ENCODE measurements around the gene TEX2.
"Not testable (repeated sequence)": the region's sequence is repeated elsewhere in the genome, so short reads cannot be mapped to it uniquely, and the experiment has no call there.

Gene TEX2

DNA sequence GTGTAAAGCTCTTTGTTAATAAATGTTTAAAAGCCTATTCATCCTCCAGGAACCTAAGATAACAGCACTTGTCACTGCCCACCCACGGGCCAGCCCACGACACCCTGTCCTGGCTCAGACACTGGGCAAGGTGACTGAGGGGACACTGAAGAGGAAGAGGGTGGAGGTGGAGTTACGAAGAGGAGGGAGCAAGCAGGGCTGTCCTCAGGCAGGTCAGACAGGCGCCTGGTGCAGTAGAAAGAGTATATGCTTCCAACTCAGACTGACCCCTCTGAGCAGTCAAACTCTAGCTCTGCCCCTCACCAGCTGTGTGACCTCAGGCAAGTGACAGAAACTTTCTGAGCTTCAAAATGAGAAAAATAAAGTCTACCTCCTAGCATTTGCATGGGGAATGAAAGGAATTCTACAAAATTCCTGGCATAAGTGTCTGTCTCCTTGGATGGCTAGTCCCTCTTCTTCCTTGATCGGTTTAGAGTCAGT lies 22.8 kb downstream of the TEX2 start:
- no peak for DNase-seq (ENCODE audit: low read depth)

DNA sequence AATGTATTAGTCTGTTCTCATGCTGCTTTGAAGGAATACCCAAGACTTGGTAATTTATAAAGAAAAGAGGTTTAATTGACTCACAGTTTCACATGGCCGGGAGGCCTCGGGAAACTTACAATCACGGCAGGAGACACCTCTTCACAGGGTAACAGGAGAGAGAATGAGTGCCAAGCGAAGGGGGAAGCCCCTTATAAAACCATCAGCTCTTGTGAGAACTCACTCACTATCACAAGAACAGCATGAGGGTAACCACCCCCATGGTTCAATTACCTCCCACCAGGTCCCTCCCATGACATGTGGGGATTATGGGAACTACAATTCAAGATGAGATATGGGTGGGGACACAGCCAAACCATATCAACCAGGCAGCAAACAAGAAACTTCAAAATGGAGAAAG lies 24.6 kb downstream of the TEX2 start:
- not testable (repeated sequence) for DNase-seq (ENCODE audit: low read depth)

DNA sequence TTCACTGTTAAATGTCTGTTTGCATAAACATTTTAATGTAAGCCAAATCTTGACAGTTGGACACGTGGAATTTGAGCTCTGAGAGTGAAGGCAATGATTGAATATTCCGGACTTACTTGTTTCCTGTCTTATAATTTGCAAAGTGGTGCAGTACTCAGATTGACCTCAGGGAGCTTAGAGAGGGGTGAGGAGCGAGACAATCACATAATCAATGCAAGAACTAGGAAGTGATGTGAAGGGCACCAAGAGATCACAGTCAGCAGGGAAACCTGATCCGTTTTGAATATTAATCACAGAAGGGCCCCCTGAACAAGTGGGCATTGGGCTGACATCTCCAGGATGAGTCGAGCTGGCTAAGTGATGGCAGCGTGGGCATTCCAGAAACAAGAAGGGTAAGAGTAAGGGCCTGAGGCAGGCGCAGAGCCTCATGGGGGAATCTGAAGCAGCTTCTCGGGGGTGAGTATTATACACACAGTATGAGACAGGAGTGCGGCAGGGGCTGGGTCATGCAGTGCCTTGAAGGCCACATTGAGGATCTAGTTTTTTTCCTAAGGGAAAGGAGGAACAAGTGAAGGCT lies 26.1 kb downstream of the TEX2 start:
- DNase-seq (ENCODE audit: low read depth) = no peak

DNA sequence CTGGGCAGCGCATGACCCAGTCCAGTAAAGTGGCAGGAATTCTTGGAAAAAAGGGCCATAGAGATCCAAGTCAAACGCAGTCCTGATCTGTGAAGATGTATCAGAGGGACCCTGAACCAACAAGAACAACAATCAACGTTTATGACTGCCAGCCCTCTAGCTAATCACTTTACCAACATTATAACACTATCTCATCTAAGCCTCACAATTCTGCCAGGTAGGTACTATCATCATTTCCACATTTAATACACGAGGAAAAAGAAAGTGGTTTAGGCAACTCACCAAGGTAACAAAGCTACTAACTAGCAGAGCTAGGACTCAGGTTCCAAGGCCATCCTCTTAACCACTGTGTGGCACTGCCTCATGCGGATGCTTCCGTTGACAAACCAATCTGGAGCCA lies 28.1 kb downstream of the TEX2 start:
- no peak for DNase-seq (ENCODE audit: low read depth)

DNA sequence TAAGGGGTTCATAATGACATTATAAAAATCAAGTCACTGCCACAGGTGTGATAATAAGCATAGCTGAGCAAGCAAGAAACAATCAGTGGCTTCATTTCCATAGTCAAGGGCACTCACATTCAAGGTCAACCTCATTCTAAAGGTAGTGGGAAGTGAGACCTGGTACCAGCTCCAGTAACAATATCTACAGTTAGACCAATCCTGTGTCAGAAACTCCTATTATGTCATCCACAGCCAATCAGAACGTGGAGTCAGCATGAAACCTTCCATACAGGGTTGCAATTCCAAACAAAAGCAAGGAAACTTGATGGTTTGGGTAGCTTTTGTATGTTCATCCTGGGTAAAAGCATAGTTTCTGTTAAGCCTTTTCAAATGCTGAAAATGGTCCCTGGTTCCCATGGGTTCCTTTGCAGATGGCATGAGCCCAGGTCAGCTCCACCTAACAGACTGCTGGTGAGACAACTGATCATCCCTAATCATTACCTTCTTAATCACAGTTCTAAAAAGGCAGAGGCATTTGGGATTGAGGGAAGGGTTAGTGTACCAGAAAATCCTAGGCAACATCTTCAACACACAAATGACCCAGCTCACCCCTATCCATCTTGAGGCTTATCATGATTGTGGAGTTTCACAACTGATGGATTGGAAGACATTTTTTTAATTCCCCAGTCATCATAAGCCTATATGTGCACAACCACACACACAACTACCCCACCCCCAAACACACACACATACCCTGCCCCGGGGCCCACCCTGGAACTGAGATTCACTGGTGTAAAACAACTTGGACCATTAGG lies 30.4 kb downstream of the TEX2 start:
- no peak for DNase-seq (ENCODE audit: low read depth)

DNA sequence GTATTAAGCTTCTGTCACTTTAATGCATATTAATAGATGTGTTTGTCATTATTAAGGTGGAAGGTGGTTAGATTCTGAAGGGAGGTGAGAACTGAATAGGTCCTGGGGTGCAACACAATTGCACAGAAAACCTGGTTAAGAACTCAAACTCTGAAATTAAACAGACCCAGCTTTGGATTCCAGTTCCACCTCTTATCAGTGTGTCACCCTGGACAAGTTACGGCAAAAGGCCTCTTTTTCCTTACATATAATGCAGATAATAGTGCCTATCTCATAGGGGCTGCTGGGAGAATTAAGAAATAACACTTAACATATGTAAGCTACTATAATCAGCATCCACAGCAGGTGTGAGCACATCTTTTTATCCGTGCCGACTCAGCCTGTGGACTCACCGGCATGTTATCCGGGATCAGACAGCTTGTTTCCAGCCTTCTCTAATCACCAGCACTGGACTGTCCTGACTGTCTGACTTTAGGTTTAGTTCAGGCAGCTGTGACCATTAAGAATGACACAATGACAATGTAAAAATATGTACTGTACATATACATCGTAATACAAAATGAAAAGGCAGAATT lies 31.4 kb downstream of the TEX2 start:
- no peak for DNase-seq (ENCODE audit: low read depth)

DNA sequence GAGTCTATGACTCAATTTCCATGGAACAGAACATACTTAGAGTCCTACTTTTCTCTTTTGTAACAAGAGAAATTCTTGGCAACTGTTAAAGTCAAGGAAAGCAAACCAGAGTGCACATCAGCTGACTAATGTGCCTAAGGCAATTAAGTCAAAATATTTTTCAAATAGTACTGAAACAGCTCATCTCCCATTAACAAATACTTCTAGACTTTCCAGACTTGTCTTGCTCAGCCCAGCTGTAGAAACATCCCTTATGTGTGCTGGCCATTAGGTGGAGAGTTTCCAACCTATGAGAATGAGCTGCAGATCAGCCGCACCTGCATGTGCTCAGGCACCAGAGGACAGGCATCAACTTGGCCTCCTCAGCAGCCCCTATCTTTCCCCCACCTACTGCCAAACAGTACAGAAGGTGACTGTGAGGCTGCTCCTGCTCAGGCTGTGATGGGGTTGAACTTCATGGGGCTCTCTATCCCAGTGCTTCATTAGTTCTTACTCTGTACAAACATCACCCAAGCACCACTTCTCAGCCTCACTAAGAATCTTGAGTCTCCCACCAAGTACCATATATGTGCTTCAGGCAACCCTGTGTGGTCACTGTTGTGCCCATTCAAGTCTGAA lies 32.2 kb downstream of the TEX2 start:
- no peak for DNase-seq (ENCODE audit: low read depth)

DNA sequence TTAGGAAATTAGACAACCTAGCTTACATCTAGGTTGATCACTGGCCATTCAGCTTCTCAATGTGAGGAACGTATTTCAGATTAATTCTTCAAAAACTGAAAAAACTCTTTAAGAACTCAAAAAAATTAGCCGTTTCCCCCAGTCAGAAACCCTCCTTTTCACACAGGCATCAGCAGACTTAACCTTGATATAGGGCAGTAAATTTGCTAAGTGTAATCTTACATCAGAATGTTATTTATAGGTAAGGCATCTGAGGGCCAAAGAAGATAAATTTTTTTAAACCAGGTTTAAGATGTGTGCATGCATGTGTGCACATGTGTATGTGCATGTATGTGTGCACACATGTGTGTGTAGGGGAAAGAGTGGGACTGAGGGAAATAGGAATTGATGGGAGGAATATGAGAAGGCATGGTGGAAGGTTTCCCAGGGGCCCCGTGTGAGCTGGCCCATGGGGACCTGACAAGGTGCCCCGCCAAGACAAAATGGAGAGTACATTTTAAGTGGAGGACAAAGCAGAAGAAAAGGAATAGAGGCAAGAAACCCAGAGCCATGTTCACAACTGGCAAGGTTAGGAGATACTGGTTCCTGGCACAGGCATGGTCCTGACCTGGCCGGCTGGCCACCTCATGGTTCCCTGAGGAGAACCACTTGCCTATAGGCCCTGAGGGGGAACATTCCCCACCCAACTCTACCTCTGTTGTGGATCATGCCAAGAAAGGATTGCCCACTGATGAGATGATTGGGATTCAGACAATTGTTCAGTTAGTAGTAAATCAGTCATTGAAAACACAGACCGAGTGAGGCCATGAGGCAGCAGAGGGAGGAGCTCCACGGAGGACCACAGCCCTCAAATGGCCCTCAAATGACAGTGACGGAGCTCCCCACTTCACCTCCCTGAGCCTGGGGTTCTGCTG lies 33.0 kb downstream of the TEX2 start:
- DNase-seq (ENCODE audit: low read depth) = no peak

DNA sequence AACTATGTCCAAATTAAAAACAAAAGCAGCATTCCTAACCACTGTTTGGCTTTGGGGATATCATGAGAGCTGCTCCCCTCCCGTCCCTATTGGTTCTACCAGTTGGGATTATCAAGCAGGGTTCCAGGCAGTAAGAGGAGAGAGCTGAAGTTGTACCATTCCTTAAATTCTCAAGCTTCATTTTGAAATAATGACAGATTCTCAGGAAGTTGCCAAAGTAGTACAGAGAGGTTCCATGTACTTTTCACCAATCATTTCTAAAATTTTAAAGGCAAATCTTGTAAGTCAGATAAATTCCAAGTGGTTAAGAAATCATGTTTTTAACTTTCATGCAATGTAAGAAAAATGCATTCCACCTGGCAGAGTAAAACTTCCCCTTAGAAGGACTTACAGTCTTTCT lies 36.9 kb downstream of the TEX2 start:
- DNase-seq (ENCODE audit: low read depth) = no peak

DNA sequence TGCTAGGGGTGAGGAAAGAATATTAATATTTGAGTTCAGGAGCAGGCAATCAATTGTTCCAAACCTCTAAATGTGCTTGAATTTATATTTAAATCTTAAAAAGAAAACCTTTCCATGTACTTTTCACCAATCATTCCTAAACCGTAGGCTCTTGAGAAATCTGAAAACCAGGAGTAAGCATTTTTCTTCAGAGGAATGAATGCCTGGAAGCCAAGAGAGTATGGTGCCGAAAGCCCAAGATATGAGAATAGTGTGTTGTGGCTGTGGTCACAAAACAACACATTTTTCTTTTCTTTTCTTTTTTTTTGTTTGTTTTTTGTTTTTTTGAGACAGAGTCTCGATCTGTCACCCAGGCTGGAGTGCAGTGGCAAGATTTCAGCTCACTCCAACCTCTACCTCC lies 37.6 kb downstream of the TEX2 start:
- DNase-seq (ENCODE audit: low read depth) = no peak

DNA sequence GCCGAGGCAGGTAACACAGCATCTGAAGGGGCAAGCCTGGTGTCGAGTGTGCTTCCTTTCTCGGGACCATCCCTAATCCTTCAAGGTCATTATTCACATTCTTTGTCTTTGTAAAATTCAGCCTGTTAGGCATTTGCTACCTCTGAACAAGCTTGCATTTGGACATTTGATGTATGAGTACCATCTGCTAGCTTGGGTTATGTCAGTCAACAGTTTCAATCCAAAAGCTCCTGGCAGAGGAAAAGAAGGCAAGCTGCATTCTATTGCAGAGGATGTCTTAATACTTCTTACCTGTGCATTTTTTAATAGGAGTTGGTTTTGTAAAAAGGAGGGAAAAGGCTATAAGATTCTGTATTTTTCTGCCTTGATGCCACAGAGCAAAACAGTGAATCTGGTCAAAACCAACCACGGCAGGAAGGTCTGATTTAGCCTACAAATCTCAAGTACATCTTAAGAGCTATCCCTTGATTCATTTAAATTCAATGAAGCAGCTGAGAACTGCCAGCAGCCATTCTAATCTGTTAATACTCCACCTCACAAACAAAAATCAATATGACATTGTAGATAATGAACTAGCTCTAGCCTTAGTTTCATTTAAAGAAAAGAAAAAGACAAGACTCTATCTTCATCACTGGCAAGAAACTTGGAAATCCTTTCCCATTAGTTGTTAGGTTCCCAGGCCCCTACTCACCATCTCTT lies 39.0 kb downstream of the TEX2 start:
- DNase-seq (ENCODE audit: low read depth) = no peak

DNA sequence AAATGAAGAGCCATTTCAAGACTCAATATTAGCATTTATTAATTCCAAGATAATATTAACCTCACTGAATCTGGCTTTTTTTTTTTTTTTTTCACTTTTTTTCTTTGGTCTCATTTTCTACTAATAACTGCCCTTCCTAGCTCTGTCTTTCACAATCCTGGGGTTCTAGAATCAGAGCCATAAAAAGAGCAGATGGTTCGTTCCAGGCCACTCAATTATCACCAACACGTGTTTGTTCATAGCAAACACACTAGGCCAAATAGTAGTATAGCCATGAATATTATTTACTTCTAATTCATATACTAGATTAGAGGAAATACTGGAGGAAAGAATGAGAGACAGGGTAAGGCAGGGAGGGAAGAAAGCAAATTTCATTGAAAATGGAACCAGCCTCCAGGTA lies 39.8 kb downstream of the TEX2 start:
- DNase-seq (ENCODE audit: low read depth) = no peak

DNA sequence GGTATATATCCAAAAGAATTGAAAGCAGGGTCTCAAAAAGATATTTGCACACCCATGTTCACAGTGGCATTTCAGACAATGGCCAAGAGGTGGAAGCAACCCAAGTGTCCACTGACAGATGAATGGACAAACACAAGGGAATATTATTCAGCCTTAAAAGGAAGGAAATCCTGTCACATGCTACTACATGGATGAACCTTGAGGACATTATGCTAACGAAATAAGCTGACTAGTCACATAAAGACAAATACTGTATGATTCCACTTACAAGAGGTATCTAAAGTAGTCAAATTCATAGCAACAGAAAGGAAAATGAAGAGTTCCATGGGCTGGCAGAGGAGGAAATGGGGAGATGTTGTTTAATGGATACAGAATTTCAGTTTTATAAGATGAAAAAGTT lies 41.4 kb downstream of the TEX2 start:
- DNase-seq (ENCODE audit: low read depth) = no peak

DNA sequence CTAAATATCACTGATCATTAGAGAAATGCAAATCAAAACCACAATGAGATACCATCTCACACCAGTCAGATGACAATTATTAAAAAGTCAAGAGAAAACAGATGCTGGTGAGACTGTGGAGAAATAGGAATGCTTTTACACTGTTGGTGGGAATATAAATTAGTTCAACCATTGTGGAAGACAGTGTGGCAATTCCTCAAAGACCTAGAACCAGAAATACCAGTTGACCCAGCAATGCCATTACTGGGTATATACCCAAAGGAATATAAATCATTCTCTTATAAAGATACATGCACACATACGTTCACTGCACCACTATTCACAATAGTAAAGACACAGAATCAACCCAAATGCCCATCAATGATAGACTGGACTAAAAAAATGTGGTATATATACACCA lies 42.5 kb downstream of the TEX2 start:
- DNase-seq (ENCODE audit: low read depth) = not testable (repeated sequence)

DNA sequence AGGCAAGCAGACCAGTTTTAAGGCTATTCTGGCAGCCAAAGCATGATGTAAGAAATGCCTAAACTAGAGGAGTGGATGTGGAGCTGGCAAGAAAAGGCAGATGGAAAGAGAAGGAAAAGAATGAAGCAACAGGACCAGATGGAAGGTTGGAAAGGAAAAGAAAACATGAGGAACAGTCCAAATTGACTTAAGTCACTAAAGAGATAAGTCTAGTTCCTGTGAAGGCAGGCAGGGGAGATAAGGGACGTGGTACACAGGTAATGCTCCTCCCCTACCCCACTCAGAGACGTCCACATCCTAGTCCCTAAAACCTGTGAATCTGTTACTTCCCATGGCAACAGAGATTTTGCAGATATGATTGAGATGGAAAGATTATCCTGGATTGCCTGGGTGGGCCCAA lies 43.5 kb downstream of the TEX2 start:
- DNase-seq (ENCODE audit: low read depth) = no peak

DNA sequence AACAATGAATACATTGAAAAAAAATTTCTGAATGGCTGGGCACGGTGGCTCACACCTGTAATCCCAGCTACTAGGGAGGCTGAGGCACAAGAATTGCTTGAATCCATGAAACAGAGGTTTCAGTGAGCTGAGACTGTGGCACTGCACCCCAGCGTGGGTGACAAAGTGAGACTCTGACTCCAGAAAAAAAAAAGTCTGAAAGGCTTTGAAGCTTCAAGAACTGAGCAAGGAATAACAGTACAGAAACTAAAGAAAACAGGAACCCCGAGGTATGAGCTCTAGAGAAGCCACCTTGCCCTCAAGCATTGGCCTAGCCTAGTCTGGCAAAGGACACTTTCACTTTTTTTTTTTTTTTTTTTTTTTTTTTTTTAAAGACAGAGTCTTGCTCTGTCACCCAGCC lies 45.0 kb downstream of the TEX2 start:
- no peak for DNase-seq (ENCODE audit: low read depth)

DNA sequence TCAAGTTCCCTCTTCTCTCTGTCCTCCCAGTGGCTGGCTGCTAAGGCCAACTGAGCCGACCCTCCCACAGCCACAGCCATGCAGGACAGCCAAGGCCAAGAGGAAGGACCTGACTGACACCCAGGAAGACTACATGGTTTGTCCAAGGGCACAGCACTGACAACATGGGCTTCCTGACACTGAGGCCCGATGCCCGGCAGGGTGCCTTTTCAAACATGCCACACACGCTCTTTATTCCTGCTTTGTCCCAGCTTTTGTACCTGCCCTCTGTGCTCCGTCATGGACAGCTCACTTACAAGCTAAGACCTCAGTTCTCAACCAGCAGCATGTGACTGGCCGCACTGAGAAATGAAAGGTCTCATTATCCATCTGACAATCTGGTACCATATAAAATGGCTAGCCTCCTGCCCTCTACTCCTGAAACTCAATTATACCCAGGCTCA lies 45.8 kb downstream of the TEX2 start:
- DNase-seq (ENCODE audit: low read depth) = no peak

DNA sequence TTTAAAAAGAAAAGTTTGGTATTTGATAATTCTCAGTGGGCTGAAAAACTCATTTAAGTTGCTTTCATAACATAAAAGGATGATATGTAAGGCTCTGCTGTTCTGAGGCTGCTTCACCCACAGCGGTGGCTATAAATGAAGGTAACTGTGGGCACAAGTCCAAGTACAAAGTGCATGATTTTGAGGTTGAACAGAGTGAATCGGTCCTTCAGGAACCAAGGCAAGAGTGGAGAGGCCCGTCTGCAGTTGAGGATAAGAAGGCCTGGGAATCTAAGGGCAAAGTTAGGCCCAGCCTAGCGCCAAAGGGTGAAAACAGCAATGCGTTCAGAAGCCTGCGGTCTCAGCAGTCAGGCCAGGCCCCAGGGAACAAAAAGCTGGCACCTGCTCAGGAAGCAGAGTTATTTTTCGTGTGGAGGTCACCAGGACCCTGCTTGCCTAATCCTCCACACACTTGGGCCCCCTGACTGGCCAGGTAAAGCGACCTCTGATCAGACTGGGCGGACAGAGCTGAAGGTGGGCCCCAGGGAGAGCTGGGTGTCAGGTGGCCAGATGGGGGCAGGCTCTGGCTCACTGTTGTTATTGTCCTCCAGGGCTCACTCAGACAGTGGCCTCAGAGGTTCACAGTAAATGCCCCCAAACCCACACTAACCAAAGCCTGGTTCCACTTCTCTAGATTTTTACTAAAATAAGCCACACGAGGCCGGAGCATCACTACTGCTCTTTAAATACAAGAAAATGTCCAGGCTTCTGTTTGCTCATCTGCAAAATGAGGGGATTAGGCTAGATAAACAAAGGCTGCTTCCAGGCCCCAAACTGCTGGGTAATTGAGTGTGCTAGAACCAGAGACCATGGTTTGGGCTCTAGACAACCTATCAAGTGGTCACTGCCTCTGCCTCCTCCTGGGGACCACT lies 46.5 kb downstream of the TEX2 start:
- DNase-seq (ENCODE audit: low read depth) = no peak

DNA sequence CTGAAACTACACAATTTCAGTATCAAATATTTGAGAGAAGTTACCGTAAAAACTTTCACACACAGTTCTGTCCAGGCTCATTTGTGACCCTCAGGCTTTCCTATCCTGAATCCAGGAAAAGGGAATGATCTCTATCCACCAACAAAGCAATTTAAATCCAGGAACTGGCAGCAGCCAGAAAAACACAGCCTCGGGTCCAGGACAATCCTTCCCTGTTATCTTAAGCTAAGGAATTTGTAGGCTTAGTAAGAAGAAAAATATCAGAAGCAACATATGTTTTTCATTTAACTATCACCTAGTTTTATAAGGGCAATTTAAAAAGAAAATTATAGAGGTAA lies 47.1 kb downstream of the TEX2 start:
- DNase-seq (ENCODE audit: low read depth) = no peak

DNA sequence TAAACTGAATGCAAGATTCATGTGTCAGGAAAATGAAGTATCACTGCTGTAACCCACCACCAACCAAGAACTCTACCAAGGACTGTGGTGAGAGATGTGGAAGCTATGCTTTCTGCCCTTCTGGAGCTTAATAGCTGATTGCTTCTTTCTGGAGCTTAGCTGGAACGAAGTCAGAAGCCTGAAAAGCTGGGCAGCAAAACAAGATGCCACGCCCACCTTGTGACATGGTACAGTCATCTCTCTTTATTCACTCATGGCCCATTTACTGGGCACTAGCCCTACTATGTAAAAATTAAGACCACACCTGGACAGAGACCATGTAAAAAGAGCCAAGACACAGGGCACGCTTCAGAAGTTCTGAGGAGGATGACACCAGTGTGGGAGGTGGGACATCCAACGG lies 48.1 kb downstream of the TEX2 start:
- no peak for DNase-seq (ENCODE audit: low read depth)

All from activated gamma-delta T cell treated with anti-CD3 and anti-CD28 coated beads, Interleukin-2, amount 50 U/mL, for 16 hours (primary cell).